Thyroid gland (tissue), 4 donors: ENCODE measurements around the gene TNP2.

Experiments used
- CTCF ChIP-seq, 6 experiments: fragments of 200-600 bp in 3 of 6; fragments of 450-650 bp in 3 of 6; sonication (generic) in 3 of 6; IDR thresholded peaks; one replicate each; pipeline ENCODE4 v1.5.1; 2016 to 2019; ENCODE audit warnings: antibody characterized with exemption in 6 of 6, mild to moderate bottlenecking in 2 of 6, inconsistent platforms in 1 of 6, moderate library complexity in 1 of 6
- POLR2A ChIP-seq, 2 donors: fragments of 450-650 bp; IDR thresholded peaks; one replicate each; pipeline ENCODE4 v1.6.1; 2017; ENCODE audit warnings: antibody characterized with exemption in 2 of 2, mild to moderate bottlenecking in 2 of 2, moderate library complexity in 1 of 2

DNA sequence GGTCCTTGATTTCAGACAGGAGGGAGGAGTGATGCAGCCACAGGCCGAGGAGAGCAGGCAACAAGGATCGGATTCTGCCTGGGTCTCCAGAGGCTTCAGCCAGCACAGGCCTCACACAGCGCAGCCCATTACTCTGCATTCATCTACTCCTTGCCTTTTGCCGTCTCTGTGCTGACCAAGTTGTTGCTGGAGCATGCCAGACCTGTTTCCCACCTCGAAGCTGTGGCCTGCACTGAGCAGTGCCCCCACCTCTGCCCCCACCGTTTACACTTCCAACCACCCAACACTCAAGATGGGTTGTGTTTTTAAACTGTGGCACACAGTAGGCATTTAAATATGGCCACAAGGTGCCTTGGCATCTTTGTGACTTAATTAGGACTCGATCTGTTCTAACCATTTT, 5.8 kb upstream of the TNP2 start:
- TF ChIP-seq CTCF (IDR thresholded peaks at IDR 0.05) (no peak), POLR2A (IDR thresholded peaks at IDR 0.05) (no peak)
